GM06990 (cell line): Measurements from ENCODE around the gene MYG1.
A peak's percentile ranks its signal among the peaks of the same experiment; 100 is the strongest.

Experiments
- DNase-seq: peaks from one replicate; pipeline ENCODE4 v3.0.0-alpha.2; 2011; ENCODE audit not compliant: insufficient read length; ENCODE audit errors: extremely low read depth
- H3K27me3 ChIP-seq: replicated peaks from 2 replicates; pipeline ENCODE4 v1.6.0; 2011; ENCODE audit warnings: low read length; ENCODE audit not compliant: control insufficient read depth, insufficient read depth
- H3K36me3 ChIP-seq: 2 replicates; pipeline ENCODE4 v1.5.1; 2011; ENCODE audit warnings: low read length; ENCODE audit not compliant: control insufficient read depth, insufficient read depth
- H3K4me3 ChIP-seq: replicated peaks from 2 replicates; pipeline ENCODE4 v1.5.1; 2011; ENCODE audit warnings: low read depth, mild to moderate bottlenecking, control low read depth, low read length
- TF ChIP-seq, protein P1 (sequence below): IDR thresholded peaks from 2 replicates; pipeline ENCODE4 v1.5.1; 2011; ENCODE audit warnings: low read length, control low read depth, mild to moderate bottlenecking, inconsistent platforms; ENCODE audit not compliant: insufficient read depth, poor library complexity, severe bottlenecking

Gene MYG1

GRCh38 chr12:53279283-53279869 lies 20.1 kb upstream of the MYG1 start:
- TF ChIP-seq, protein P1, sequence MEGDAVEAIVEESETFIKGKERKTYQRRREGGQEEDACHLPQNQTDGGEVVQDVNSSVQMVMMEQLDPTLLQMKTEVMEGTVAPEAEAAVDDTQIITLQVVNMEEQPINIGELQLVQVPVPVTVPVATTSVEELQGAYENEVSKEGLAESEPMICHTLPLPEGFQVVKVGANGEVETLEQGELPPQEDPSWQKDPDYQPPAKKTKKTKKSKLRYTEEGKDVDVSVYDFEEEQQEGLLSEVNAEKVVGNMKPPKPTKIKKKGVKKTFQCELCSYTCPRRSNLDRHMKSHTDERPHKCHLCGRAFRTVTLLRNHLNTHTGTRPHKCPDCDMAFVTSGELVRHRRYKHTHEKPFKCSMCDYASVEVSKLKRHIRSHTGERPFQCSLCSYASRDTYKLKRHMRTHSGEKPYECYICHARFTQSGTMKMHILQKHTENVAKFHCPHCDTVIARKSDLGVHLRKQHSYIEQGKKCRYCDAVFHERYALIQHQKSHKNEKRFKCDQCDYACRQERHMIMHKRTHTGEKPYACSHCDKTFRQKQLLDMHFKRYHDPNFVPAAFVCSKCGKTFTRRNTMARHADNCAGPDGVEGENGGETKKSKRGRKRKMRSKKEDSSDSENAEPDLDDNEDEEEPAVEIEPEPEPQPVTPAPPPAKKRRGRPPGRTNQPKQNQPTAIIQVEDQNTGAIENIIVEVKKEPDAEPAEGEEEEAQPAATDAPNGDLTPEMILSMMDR = no peak
- no peaks in the 10 kb centered on the region for H3K27me3 ChIP-seq
- no peak for DNase-seq
- peaks cover 45% of the 10 kb centered on the region for H3K36me3 ChIP-seq
- H3K4me3 ChIP-seq = no peak overlapping the region

- no peak for DNase-seq
- TF ChIP-seq, protein P1 = no peak
- H3K27me3 ChIP-seq = no peaks in the 10 kb centered on the region
- H3K4me3 ChIP-seq = no peak overlapping the region
- peaks cover 40% of the 10 kb centered on the region for H3K36me3 ChIP-seq
Observed at GRCh38 chr12:53279888-53280498, 19.5 kb upstream of the MYG1 start.

DNA sequence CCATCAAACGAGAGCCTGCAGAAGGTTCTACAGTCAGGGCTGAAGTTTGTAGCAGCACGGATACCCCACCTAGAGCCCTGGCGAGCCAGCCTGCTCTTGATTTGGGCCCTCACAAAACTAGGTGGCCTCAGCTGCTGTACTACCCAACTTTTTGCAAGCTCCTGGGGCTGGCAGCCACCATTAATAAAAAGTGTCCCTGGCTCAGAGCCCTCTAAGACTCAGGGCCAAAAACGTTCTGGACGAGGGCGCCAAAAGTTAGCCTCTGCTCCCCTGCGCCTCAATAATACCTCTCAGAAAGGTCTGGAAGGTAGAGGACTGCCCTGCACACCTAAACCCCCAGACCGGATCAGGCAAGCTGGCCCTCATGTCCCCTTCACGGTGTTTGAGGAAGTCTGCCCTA lies 13.0 kb upstream of the MYG1 start:
- H3K4me3 ChIP-seq = no peak overlapping the region
- DNase-seq = no peak
- TF ChIP-seq, protein P1 = no peak
- no peaks in the 10 kb centered on the region for H3K27me3 ChIP-seq
- peaks cover 42% of the 10 kb centered on the region for H3K36me3 ChIP-seq

DNA sequence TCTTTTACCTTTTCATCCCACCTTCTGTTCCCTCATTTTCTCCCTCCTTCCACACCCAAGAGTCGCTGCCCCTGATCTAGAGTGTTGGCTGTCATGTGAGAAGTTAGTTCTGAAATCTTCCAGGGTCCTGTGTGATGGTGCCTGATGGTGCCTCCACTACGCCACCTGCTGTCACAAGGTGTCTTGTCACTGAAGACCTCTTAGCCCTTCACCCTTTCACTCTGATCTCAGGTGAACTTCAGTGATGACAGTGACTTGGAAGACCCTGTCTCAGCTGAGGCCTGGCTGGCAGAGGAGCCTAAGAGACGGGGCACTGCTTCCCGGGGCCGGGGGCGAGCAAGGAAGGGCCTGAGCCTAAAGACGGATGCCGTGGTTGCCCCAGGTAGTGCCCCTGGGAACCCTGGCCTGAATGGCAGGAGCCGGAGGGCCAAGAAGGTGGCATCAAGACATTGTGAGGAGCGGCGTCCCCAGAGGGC lies 11.7 kb upstream of the MYG1 start:
- Histone ChIP-seq H3K4me3 (no peak overlapping the region), H3K36me3 (peaks cover 43% of the 10 kb centered on the region), H3K27me3 (no peaks in the 10 kb centered on the region)
- DNase-seq = peak; percentile 20
- TF ChIP-seq, protein P1 = peak; percentile 66

DNA sequence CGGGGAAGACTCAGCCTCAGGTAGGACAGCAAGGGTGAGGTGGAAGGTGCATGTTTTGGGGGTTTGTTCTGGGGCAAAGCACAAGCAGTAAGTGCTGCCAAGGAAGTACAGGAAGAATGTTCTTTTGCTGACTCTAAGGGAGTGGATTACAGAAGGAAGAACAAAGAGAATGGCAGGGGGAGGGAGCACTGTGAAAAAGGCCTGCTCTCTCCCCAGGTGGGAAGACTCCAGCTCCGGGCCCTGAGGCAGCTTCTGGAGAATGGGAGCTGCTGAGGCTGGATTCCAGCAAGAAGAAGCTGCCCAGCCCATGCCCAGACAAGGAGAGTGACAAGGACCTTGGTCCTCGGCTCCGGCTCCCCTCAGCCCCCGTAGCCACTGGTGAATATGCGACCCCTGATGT lies 11.2 kb upstream of the MYG1 start:
- TF ChIP-seq, protein P1 = no peak
- H3K36me3 ChIP-seq = peaks cover 41% of the 10 kb centered on the region
- no peak overlapping the region for H3K4me3 ChIP-seq
- DNase-seq = no peak
- H3K27me3 ChIP-seq = no peaks in the 10 kb centered on the region

- no peak for DNase-seq
- TF ChIP-seq, protein P1 = no peak
- Histone ChIP-seq H3K27me3 (no peaks in the 10 kb centered on the region), H3K4me3 (no peak overlapping the region), H3K36me3 (peaks cover 36% of the 10 kb centered on the region)
Observed at GRCh38 chr12:53289891-53290290, 9.6 kb upstream of the MYG1 start.
